ENCODE data around the gene ACTN4.

- TF ChIP-seq CTCF (conservative IDR thresholded peaks at IDR 0.05; ENCODE audit: low read length) = no peak
- no peak for TF ChIP-seq EZH2phosphoT487 (IDR thresholded peaks at IDR 0.05; ENCODE audit: borderline replicate concordance)
Observed at GRCh38 chr19:38744874-38745273, 97.4 kb downstream of the ACTN4 start.
